COLO668 (cell line): ENCODE measurements around the gene SLC28A2.
"Not testable (repeated sequence)": the region's sequence is repeated elsewhere in the genome, so short reads cannot be mapped to it uniquely, and the experiment has no call there.

Experiments used
- DNase-seq: peaks from one replicate; lab custom pipeline; 2025; ENCODE audit not compliant: unreplicated experiment; lab: John Stamatoyannopoulos, UW

SLC28A2 gene

GRCh38 chr15:45259796-45260195 is 7.8 kb downstream of the SLC28A2 start:
- DNase-seq, result no peak

GRCh38 chr15:45262906-45263461 is 10.9 kb downstream of the SLC28A2 start:
- DNase-seq, result no peak

GRCh38 chr15:45263854-45264253 is 11.8 kb downstream of the SLC28A2 start:
- no peak for DNase-seq

GRCh38 chr15:45265506-45265905 is 13.5 kb downstream of the SLC28A2 start:
- no peak for DNase-seq

GRCh38 chr15:45268135-45268534 is 16.1 kb downstream of the SLC28A2 start:
- DNase-seq, result peak; percentile 28

GRCh38 chr15:45274636-45275380 is 22.8 kb downstream of the SLC28A2 start:
- DNase-seq, result no peak

GRCh38 chr15:45276831-45277230 is 24.8 kb downstream of the SLC28A2 start:
- no peak for DNase-seq

GRCh38 chr15:45279024-45279698 is 27.1 kb downstream of the SLC28A2 start:
- DNase-seq, result peak; percentile 96

- no peak for DNase-seq
Observed at GRCh38 chr15:45285413-45285812, 33.4 kb downstream of the SLC28A2 start.

GRCh38 chr15:45287390-45287956 is 35.4 kb downstream of the SLC28A2 start:
- no peak for DNase-seq

GRCh38 chr15:45288947-45289346 is 36.9 kb downstream of the SLC28A2 start:
- no peak for DNase-seq

GRCh38 chr15:45291822-45292582 is 40.0 kb downstream of the SLC28A2 start:
- DNase-seq, result no peak

- DNase-seq, result not testable (repeated sequence)
Observed at GRCh38 chr15:45293326-45293725, 41.3 kb downstream of the SLC28A2 start.

- DNase-seq, result not testable (repeated sequence)
Observed at GRCh38 chr15:45298964-45299378, 46.9 kb downstream of the SLC28A2 start.

GRCh38 chr15:45304711-45305110 is 52.7 kb downstream of the SLC28A2 start:
- DNase-seq, result no peak

- DNase-seq, result no peak
Observed at GRCh38 chr15:45306105-45306504, 54.1 kb downstream of the SLC28A2 start.

- no peak for DNase-seq
Observed at GRCh38 chr15:45307230-45307924, 55.3 kb downstream of the SLC28A2 start.

GRCh38 chr15:45314117-45314516 is 62.1 kb downstream of the SLC28A2 start:
- not testable (repeated sequence) for DNase-seq

GRCh38 chr15:45314960-45315359 is 62.9 kb downstream of the SLC28A2 start:
- DNase-seq, result no peak

- DNase-seq, result no peak
Observed at GRCh38 chr15:45319472-45320214, 67.6 kb downstream of the SLC28A2 start.
